HG02870 (cell line): ENCODE measurements around the gene GPR25.
A peak's percentile ranks its signal among the peaks of the same experiment; 100 is the strongest.

Source experiments
- ATAC-seq: cut with Tn5 transposase; IDR thresholded peaks from one replicate; pipeline ENCODE4 v1.9.1; 2021; ENCODE audit warnings: mild to moderate bottlenecking, moderate library complexity; ENCODE audit not compliant: unreplicated experiment

GPR25 gene, protein sequence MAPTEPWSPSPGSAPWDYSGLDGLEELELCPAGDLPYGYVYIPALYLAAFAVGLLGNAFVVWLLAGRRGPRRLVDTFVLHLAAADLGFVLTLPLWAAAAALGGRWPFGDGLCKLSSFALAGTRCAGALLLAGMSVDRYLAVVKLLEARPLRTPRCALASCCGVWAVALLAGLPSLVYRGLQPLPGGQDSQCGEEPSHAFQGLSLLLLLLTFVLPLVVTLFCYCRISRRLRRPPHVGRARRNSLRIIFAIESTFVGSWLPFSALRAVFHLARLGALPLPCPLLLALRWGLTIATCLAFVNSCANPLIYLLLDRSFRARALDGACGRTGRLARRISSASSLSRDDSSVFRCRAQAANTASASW

DNA sequence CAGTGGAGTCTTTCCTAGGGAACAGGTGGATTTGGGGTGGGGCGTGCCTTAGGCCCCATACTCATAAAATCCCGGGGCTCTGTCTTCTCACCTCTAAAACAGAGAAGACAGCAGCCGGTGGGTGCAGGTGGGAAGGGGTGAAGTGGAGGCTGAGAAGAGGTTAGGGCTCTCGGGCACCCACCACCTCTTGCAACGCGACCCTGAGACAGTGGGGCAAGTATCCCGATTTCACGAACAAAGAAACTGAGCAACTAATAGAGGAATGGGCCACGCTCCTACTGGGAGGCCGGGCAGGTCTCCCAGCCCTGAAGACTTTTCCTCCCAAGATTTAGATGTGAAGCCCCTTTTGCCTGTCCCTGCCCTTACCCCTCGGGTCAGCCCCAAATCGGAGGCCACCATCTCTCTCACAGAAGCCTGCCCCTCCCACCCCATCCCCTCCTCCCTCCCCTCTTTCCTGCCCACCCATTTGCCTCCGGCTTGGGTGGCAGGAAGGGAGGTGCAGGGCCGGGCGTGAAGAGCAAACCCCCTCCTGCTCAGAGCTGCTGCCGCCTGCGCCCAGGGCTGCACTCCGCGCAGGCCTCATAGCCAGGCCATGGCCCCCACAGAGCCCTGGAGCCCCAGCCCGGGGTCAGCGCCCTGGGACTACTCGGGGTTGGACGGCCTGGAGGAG is at the start of gene GPR25:
GPR25 (plus strand) TSS at position 536 of the 670 bp plus-strand sequence; CDS start at position 593, 57 bp downstream.
- no peak for ATAC-seq

GRCh38 chr1:200831091-200831490 is 41.7 kb upstream of the GPR25 start:
- ATAC-seq = no peak

- no peak for ATAC-seq
Measured at GRCh38 chr1:200834383-200834782, 38.4 kb upstream of the GPR25 start.

GRCh38 chr1:200836213-200836612 is 36.6 kb upstream of the GPR25 start:
- ATAC-seq = no peak

GRCh38 chr1:200837931-200838571 is 34.7 kb upstream of the GPR25 start:
- ATAC-seq = no peak

GRCh38 chr1:200838676-200839445 is 33.9 kb upstream of the GPR25 start:
- ATAC-seq = no peak

DNA sequence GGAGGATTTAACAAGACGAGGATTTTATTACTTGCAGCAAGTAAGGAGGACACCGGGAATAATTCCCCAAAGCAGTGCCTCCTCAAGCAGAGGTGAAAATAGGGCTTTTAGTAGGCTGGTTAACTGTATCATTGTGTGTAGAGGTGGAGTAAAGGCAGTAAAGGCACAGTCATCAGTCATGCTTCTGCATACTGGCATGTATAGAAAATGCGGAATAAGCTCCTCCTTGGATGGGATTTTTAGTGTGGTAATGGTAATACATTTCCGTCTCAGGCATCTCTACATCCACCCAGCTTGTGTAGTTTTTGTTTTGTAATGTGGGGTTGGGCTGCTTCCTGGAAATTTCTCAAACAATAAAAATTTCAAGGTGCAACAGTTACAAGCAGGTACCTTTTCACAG is 27.4 kb upstream of the GPR25 start:
- no peak for ATAC-seq

GRCh38 chr1:200846398-200846797 is 26.4 kb upstream of the GPR25 start:
- ATAC-seq = no peak

- no peak for ATAC-seq
Measured at GRCh38 chr1:200849430-200849829, 23.4 kb upstream of the GPR25 start.

GRCh38 chr1:200850554-200850953 is 22.2 kb upstream of the GPR25 start:
- ATAC-seq = no peak

DNA sequence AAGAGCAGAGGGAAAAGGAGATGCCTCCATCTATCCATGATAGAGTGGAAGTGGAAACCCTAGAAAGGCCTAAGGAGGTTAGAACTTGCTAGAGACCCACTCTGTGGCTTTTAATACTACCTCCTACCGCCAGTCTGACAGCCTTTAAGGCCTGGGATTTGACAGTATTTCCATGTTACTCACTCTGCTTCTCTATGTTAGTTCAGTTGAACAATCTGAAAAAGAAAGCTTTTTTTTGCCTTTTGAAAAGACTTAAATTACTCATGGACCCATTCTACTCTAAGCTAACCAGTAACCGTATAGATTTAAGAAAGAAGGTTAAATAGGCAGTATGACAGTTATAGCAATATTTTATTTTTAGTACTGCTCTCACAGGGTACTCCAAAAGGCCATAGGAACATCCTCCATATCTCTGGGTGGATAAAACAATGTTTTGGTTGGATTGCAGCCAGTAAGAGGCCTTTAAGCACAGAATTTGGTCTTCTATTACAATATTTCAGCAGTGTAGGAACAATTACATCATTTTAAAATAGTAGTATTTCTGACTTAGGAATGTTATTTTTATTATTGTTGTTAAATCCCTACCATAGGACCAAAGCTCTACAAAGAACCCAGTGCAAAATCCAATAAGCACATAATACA is 15.9 kb upstream of the GPR25 start:
- ATAC-seq = no peak

DNA sequence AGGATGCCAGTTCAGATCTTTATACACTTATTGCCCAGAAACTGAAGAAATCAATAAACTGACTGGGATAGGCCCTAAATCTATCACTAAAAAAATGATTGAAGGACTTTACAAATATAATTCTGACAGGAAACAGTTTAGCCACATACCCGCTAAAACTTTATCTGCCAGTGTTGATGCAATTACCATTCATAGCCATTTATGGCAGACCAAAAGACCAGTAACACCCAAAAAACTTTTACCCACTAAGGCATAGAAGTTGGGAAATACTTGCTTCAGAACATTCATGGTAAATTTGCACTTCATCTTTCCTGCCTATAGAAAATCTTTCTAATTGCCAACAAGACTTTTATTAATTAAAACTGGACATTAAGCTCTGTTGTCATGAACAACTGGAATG is 15.0 kb upstream of the GPR25 start:
- ATAC-seq = no peak

DNA sequence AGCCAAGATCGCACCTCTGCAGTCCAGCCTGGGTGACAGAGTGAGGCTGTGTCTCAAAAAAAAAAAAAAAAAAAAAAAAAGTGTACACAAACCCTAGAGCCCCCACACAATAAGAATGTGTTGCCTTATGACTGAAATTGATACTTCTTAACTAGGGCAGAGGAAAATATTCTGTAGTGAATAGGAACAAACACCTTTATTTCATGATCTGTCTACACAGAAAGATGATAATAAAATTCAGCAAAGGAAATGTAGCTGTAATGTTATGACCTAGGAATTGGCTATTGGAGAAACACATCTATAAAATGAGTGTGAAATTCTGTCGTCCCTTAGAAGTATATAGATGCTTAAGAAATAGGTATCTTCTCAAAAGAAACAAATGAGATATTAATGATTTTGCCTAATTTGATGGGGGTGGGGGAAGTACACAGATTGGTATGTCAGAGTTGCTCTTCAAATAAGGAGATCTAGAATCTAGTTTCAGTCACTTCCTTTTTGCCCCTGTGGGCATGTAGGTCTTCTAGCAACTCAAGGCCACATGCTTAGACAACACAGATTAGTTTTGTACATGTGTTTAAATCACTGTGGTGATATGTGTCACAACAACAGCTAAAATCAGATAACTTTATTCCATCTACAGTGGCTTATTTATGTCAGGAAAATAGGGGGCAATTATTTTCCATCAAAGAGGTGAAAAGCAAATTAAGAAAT is 10.7 kb upstream of the GPR25 start:
- ATAC-seq = no peak

GRCh38 chr1:200862713-200863415 is 9.9 kb upstream of the GPR25 start:
- no peak for ATAC-seq

DNA sequence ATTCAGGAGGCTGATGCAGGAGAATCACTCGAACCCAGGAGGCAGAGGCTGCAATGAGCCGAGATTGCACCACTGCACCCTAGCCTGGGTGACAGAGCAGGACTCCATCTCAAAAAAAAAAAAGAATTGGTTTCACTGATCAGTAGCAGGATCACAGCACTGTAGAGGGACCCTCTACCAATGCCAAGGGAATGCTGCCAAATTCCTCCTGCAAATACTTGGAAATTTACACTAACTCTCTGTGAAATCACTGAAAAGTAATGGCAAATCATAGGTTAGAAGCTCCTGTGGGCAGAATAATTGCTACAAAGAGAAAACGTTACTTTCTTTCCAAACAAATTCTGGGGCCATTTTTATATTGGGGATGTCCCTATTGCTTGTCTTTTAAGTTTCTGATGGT is 6.7 kb upstream of the GPR25 start:
- ATAC-seq = no peak

GRCh38 chr1:200866521-200866920 is 6.3 kb upstream of the GPR25 start:
- peak; percentile 74 for ATAC-seq

GRCh38 chr1:200867018-200867811 is 5.6 kb upstream of the GPR25 start:
- ATAC-seq = no peak

DNA sequence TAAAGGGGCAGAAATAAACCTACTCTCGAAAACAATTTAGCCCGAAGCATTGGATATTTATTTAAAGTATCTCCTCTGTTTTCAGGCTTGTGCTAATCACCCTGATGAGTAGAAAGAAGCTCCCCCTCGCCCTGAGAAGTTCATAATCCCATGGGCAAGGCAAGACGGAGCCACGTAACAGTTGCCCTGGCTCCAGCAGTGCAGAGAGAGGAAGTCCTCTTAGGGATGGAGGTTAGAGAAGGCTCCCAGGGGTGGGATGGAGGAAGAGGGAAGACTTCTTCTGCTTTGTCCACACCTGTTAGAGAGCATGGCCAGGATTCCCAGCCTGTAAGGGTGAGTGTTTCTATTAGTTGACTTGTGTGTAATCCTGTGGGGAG is 3.4 kb upstream of the GPR25 start:
- ATAC-seq = no peak
